ENCODE data around the gene KSR2. TPM values are rescaled to one million over a fixed set of nuclear protein-coding genes. Genes with fewer than 3 reads are reported as not detected.

The KSR2 gene
- total and polyA plus RNA-seq, 3 experiments from 2014 or later: 0.07 to 0.11 TPM; not detected in 1

DNA sequence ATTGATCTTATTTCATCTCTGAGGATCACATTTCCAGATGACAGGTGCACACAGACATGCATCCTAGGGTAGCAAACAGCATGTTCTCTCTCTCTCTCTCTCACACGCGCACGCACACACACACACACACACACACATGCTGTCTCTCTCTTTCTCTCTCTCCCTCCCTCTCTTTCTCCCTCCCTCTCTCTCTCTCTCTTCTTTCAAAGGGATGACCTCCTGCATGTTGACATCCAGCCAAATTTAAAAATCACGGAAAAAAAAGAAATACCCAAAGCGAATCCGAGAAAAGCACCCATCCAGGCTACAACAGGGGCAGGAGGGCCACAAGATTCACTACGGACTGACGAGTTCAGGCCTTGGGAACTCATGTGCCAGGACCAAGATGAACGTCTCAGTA, 2.3 kb downstream of the KSR2 start:
- DNase-seq: no peak
- Histone ChIP-seq H3K4me3 (ENCODE audit: low read length) (no peak overlapping the region), H3K4me1 (ENCODE audit: insufficient read depth, low read length) (no peaks in the 10 kb centered on the region), H3K9me3 (ENCODE audit: low read length) (no peaks in the 10 kb centered on the region), H3K27me3 (ENCODE audit: insufficient read depth, low read length, poor library complexity, severe bottlenecking) (peaks cover 11% of the 10 kb centered on the region), H3K27ac (ENCODE audit: low read depth, low read length) (no peak overlapping the region), H3K36me3 (ENCODE audit: insufficient read depth, low read length) (no peaks in the 10 kb centered on the region)
- POLR2A ChIA-PET: no interaction called here
- Mint-ChIP-seq H3K4me1 (peaks cover 8 to 10% (median 8%) of the 10 kb centered on the region in 3 donors), H3K9me3 (peaks cover 0 to 7% (median 6%) of the 10 kb centered on the region in 5 donors), H3K27me3 (peaks cover 39 to 53% of the 10 kb centered on the region in 2 donors), H3K27ac (no peak overlapping the region), H3K36me3 (peaks cover 0 to 2% (median 0%) of the 10 kb centered on the region in 3 donors), H3K4me3 (peak overlapping the region in 2 of 7 donors; percentile 14 to 26)
- CTCF ChIA-PET: no interaction called here

DNA sequence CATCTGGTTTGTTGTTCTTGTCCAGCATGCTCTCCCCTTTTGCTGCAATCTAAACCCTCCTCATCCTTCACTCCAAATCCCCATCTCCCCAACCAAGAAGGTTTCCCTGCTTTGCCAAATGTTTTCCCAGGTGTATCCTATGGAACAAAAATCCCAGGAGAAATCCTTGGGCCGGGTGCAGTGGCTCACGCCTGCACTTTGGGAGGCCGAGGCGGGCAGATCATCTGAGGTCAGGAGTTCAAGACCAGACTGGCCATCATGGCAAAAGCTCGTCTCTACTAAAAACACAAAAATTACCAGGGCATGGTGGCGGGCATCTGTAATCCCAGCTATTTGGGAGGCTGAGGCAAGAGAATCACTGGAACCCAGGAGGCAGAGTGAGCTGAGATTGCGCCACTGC, 5.0 kb downstream of the KSR2 start:
- Histone ChIP-seq H3K27ac (ENCODE audit: low read depth, low read length) (no peak overlapping the region), H3K9me3 (ENCODE audit: low read length) (no peaks in the 10 kb centered on the region), H3K4me1 (ENCODE audit: insufficient read depth, low read length) (no peaks in the 10 kb centered on the region), H3K4me3 (ENCODE audit: low read length) (no peak overlapping the region), H3K36me3 (ENCODE audit: insufficient read depth, low read length) (no peaks in the 10 kb centered on the region), H3K27me3 (ENCODE audit: insufficient read depth, low read length, poor library complexity, severe bottlenecking) (peaks cover 11% of the 10 kb centered on the region)
- POLR2A ChIA-PET: no interaction called here
- Mint-ChIP-seq H3K27me3 (peaks cover 36 to 45% of the 10 kb centered on the region in 2 donors), H3K27ac (no peak overlapping the region), H3K4me3 (no peak overlapping the region), H3K4me1 (peaks cover 4 to 6% (median 5%) of the 10 kb centered on the region in 3 donors), H3K9me3 (peaks cover 0 to 3% (median 0%) of the 10 kb centered on the region in 5 donors), H3K36me3 (no peaks in the 10 kb centered on the region)
- CTCF ChIA-PET: no interaction called here
- no peak for DNase-seq

DNA sequence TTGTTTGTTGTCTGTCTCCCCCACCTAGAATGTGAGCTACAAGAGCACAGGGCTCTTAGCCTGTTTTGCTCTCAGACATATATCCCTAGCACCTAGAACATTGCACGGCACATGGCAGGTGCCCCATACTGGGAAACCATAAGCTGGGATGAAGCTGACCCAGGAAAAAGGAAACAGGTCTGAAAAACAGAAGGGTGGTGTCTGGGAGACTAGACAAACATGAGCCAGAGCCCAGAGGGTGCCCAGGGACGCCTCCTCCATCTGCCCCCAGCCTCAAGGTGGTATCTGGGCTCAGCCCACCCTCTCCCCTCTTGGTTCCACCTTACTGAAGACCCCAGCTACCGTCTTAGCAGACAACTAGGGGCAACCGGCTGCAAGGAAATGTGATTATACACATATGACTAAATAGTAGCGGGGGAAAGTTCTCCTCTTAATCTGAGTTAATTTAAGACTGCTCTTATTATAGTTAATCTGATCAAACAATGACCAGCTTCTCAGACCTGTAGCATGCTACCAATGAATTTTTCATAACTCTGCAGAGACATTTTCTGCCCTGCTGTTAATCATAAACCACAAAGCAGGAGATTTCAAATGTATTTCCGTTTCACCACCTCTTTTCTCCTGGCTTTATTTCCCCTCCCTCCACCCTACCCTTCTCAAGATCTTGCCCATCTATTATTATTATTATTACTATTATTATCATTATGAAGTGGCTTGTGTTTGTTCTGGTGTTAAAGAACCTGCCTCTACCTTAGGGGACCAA, 31.9 kb downstream of the KSR2 start:
- Mint-ChIP-seq H3K4me1 (no peaks in the 10 kb centered on the region), H3K27me3 (peaks cover 5 to 25% of the 10 kb centered on the region in 2 donors), H3K27ac (no peak overlapping the region), H3K4me3 (no peak overlapping the region), H3K9me3 (no peaks in the 10 kb centered on the region), H3K36me3 (no peaks in the 10 kb centered on the region)
- CTCF ChIA-PET: no interaction called here
- Histone ChIP-seq H3K9me3 (ENCODE audit: low read length) (no peaks in the 10 kb centered on the region), H3K27me3 (ENCODE audit: insufficient read depth, low read length, poor library complexity, severe bottlenecking) (no peaks in the 10 kb centered on the region), H3K4me1 (ENCODE audit: insufficient read depth, low read length) (no peaks in the 10 kb centered on the region), H3K4me3 (ENCODE audit: low read length) (no peak overlapping the region), H3K27ac (ENCODE audit: low read depth, low read length) (no peak overlapping the region), H3K36me3 (ENCODE audit: insufficient read depth, low read length) (no peaks in the 10 kb centered on the region)
- DNase-seq: no peak
- POLR2A ChIA-PET: no interaction called here

DNA sequence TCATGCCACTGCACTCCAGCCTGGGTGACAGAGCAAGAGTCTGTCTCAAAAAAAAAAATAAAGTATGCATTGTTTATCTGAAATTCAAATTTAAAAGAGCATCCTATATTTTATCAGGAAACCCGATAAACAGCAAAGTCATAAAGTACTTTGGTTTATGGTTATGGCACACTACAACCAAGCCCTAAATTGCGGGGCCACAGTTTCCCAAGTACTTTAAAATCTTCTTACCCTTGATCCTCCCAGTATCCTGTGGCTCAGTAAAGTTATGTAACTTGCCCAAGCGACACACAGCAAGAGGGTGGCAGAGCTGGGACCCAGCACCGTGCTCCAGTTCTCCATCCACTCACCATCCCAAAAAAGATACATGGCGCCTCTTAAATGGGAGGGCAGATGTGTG, 35.2 kb downstream of the KSR2 start:
- peaks cover 0 to 14% of the 10 kb centered on the region in 2 donors for H3K27me3 Mint-ChIP-seq

DNA sequence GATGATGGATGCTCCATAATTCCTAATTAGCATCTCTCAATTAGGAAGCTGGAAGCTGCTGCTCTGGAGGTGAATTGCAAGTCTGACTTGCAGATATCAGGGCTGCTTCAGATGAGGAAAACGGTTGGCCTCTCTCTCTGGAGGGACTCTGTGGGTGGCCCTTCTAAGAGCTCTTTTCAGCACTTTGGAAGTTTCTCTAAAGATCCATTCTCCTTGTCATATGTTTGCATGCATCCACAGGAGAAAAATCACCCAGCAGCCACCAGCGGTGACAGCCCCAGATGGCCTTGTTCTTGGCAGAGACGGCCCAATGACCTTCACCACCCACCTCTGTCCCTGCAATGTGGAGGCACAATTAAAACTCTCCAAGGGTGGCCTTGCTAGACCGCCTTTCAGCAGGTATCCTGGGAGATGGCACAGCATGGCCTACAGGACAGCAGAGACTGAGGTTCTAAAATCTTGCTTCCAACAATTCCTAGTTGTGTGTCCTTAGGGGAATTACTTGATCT, 42.3 kb downstream of the KSR2 start:
- H3K4me3 Mint-ChIP-seq: no peak overlapping the region
- POLR2A ChIA-PET: no interaction called here
- H3K27me3 Mint-ChIP-seq: peaks cover 3 to 23% of the 10 kb centered on the region in 2 donors
- H3K27ac Mint-ChIP-seq: no peak overlapping the region
- H3K27ac ChIP-seq (ENCODE audit: low read depth, low read length): no peak overlapping the region
- H3K9me3 Mint-ChIP-seq: peaks cover 0 to 6% (median 1%) of the 10 kb centered on the region in 5 donors
- no peaks in the 10 kb centered on the region for H3K9me3 ChIP-seq (ENCODE audit: low read length)
- H3K4me1 ChIP-seq (ENCODE audit: insufficient read depth, low read length): no peaks in the 10 kb centered on the region
- no peaks in the 10 kb centered on the region for H3K4me1 Mint-ChIP-seq
- DNase-seq: no peak
- no peaks in the 10 kb centered on the region for H3K36me3 ChIP-seq (ENCODE audit: insufficient read depth, low read length)
- peaks cover 0 to 3% (median 0%) of the 10 kb centered on the region in 3 donors for H3K36me3 Mint-ChIP-seq
- no peak overlapping the region for H3K4me3 ChIP-seq (ENCODE audit: low read length)
- no peaks in the 10 kb centered on the region for H3K27me3 ChIP-seq (ENCODE audit: insufficient read depth, low read length, poor library complexity, severe bottlenecking)
- CTCF ChIA-PET: no interaction called here

More for the DNA sequence above, 35.2 kb downstream of the KSR2 start:
- no peak for DNase-seq
- H3K4me3 ChIP-seq (ENCODE audit: low read length): no peak overlapping the region
- H3K27ac Mint-ChIP-seq: no peak overlapping the region
- CTCF ChIA-PET: interaction anchor here (1.1 kb wide), 1 partner anchor 11 kb away, joined by 3 read pairs; no protein-coding TSS in a partner anchor
- peaks cover 0 to 7% (median 0%) of the 10 kb centered on the region in 5 donors for H3K9me3 Mint-ChIP-seq
- H3K4me1 Mint-ChIP-seq: no peaks in the 10 kb centered on the region
- no peaks in the 10 kb centered on the region for H3K4me1 ChIP-seq (ENCODE audit: insufficient read depth, low read length)
- H3K9me3 ChIP-seq (ENCODE audit: low read length): no peaks in the 10 kb centered on the region
- H3K27ac ChIP-seq (ENCODE audit: low read depth, low read length): no peak overlapping the region
- H3K27me3 ChIP-seq (ENCODE audit: insufficient read depth, low read length, poor library complexity, severe bottlenecking): no peaks in the 10 kb centered on the region
- H3K36me3 ChIP-seq (ENCODE audit: insufficient read depth, low read length): no peaks in the 10 kb centered on the region
- POLR2A ChIA-PET: no interaction called here
- H3K36me3 Mint-ChIP-seq: peaks cover 0 to 4% (median 0%) of the 10 kb centered on the region in 3 donors
- no peak overlapping the region for H3K4me3 Mint-ChIP-seq

DNA sequence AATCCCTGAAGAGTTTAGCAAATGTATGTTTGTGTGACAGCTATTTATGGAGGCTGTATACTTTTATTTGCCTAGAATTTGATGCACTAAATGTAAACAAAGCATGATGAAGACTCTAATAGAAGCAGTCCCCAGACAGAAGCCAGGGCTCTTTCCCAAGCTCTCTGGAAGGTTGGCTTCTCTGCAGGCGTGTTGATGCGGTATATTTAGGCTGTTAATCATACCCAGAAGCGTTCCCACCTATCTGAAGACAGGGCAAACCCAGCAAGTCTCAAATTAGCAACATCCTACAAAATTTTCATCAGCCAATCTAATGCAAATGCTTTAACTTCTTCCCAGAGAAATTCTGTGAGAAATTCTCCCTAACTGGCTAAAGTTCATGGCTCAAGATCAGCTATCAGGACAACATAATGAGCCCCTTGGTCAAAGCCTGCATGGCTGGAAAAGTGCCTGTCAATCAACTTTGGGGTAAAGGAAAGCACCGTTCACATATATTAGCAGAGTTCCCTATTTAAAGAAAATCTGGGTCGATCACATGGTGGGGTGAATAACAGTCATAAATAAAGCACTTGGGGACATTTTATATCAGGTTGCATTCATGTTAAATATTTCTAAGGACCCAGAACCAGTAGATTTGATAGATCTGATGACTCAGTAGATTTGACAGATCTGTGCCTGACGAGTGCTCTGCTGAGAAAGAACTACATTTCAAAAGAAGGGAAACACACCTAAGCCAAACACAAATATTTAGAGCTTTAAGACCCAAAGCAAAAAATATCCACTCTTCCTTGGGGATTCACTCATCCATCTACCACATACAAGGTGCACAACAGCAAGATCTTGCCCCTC, 46.6 kb downstream of the KSR2 start:
- H3K9me3 Mint-ChIP-seq: peaks cover 0 to 1% (median 0%) of the 10 kb centered on the region in 5 donors
- no peaks in the 10 kb centered on the region for H3K36me3 ChIP-seq (ENCODE audit: insufficient read depth, low read length)
- H3K9me3 ChIP-seq (ENCODE audit: low read length): no peaks in the 10 kb centered on the region
- POLR2A ChIA-PET: no interaction called here
- no peaks in the 10 kb centered on the region for H3K27me3 ChIP-seq (ENCODE audit: insufficient read depth, low read length, poor library complexity, severe bottlenecking)
- H3K4me1 ChIP-seq (ENCODE audit: insufficient read depth, low read length): no peaks in the 10 kb centered on the region
- H3K36me3 Mint-ChIP-seq: no peaks in the 10 kb centered on the region
- DNase-seq: no peak
- CTCF ChIA-PET: interaction anchor here (1.0 kb wide), 1 partner anchor 12 kb away, joined by 3 read pairs; no protein-coding TSS in a partner anchor
- H3K27me3 Mint-ChIP-seq: peaks cover 3 to 28% of the 10 kb centered on the region in 2 donors
- no peak overlapping the region for H3K4me3 ChIP-seq (ENCODE audit: low read length)
- H3K4me1 Mint-ChIP-seq: no peaks in the 10 kb centered on the region
- no peak overlapping the region for H3K27ac ChIP-seq (ENCODE audit: low read depth, low read length)
- no peak overlapping the region for H3K27ac Mint-ChIP-seq
- no peak overlapping the region for H3K4me3 Mint-ChIP-seq

DNA sequence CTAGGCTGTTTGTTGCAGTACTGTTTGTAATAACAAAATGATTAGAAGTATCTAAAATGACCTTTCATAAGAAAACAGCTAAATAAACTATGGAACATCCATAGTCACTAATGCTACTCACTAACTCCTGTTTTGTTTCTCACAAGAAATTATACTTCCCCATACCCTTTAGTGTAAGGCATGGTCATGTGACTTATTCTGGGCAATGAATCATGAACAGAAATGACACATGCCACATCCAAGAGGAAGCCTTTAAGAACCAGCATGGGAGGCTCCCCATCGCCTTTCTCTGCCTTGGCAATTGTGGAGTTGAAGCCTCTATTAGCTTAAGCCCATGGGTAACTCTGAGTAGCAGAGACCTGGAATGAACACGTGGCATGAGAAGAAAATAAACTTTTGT, 49.3 kb downstream of the KSR2 start:
- Histone ChIP-seq H3K4me3 (ENCODE audit: low read length) (no peak overlapping the region), H3K27ac (ENCODE audit: low read depth, low read length) (no peak overlapping the region), H3K4me1 (ENCODE audit: insufficient read depth, low read length) (no peaks in the 10 kb centered on the region), H3K27me3 (ENCODE audit: insufficient read depth, low read length, poor library complexity, severe bottlenecking) (no peaks in the 10 kb centered on the region), H3K36me3 (ENCODE audit: insufficient read depth, low read length) (no peaks in the 10 kb centered on the region), H3K9me3 (ENCODE audit: low read length) (no peaks in the 10 kb centered on the region)
- Mint-ChIP-seq H3K4me3 (no peak overlapping the region), H3K36me3 (no peaks in the 10 kb centered on the region), H3K27ac (peak overlapping the region in 1 of 8 donors; percentile 51), H3K27me3 (peaks cover 6 to 23% of the 10 kb centered on the region in 2 donors), H3K9me3 (peaks cover 0 to 3% (median 0%) of the 10 kb centered on the region in 5 donors), H3K4me1 (no peaks in the 10 kb centered on the region)
- POLR2A ChIA-PET: no interaction called here
- CTCF ChIA-PET: no interaction called here
- no peak for DNase-seq

DNA sequence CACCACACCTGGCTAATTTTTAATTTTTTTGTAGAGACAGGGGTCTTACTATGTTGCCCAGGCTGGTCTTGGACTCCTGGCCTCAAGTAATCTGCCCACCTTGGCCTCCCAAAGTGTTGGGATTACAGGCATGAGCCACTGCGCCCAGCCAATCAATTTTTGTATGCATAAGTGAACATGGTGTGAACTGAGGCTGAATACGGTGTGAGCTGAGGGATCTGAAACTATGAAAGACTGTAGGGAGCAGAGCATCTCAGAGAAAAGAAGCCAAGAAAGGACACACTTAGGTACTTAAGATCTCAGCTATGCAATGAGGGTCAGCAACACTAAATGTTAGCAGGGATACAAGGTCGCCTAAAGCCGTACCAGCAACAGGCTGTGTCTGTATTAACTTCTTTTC, 54.1 kb downstream of the KSR2 start:
- no peak overlapping the region for H3K27ac Mint-ChIP-seq
- no peaks in the 10 kb centered on the region for H3K27me3 ChIP-seq (ENCODE audit: insufficient read depth, low read length, poor library complexity, severe bottlenecking)
- H3K9me3 Mint-ChIP-seq: peaks cover 0 to 10% (median 8%) of the 10 kb centered on the region in 5 donors
- no peak for DNase-seq
- no peaks in the 10 kb centered on the region for H3K4me1 Mint-ChIP-seq
- no peak overlapping the region for H3K4me3 Mint-ChIP-seq
- H3K4me1 ChIP-seq (ENCODE audit: insufficient read depth, low read length): no peaks in the 10 kb centered on the region
- ChIA-PET CTCF (interaction anchor here (1.4 kb wide), 1 partner anchor 13 kb away, joined by 3 read pairs; no protein-coding TSS in a partner anchor), POLR2A (no interaction called here)
- H3K4me3 ChIP-seq (ENCODE audit: low read length): no peak overlapping the region
- H3K9me3 ChIP-seq (ENCODE audit: low read length): no peaks in the 10 kb centered on the region
- no peak overlapping the region for H3K27ac ChIP-seq (ENCODE audit: low read depth, low read length)
- peaks cover 8% of the 10 kb centered on the region in 2 donors for H3K27me3 Mint-ChIP-seq
- peaks cover 0 to 2% (median 0%) of the 10 kb centered on the region in 3 donors for H3K36me3 Mint-ChIP-seq
- H3K36me3 ChIP-seq (ENCODE audit: insufficient read depth, low read length): no peaks in the 10 kb centered on the region

All from CD8-positive, alpha-beta memory T cell (primary cell).